IPS-18a (cell line): ENCODE results near the gene CRBN.

Source experiments
- H3K27ac ChIP-seq: one replicate; pipeline ENCODE4 v1.5.1; 2013; ENCODE audit warnings: low read length
- H3K27me3 ChIP-seq: one replicate; pipeline ENCODE4 v1.6.1; 2013; ENCODE audit warnings: mild to moderate bottlenecking, low read length; ENCODE audit not compliant: control insufficient read depth, insufficient read depth
- H3K36me3 ChIP-seq: one replicate; pipeline ENCODE4 v1.6.1; 2013; ENCODE audit warnings: low read depth, low read length; ENCODE audit not compliant: control insufficient read depth
- H3K4me1 ChIP-seq: one replicate; pipeline ENCODE4 v1.6.1; 2013; ENCODE audit warnings: low read depth, low read length; ENCODE audit not compliant: control insufficient read depth
- H3K4me3 ChIP-seq: one replicate; pipeline ENCODE4 v1.5.1; 2013; ENCODE audit warnings: low read length
- H3K9ac ChIP-seq: one replicate; pipeline ENCODE4 v1.6.1; 2013; ENCODE audit warnings: mild to moderate bottlenecking, low read length, moderate library complexity
- H3K9me3 ChIP-seq: one replicate; pipeline ENCODE4 v1.6.1; 2013; ENCODE audit warnings: low read depth, low read length; ENCODE audit not compliant: control insufficient read depth

CRBN gene

GRCh38 chr3:3129579-3129978, 49.9 kb downstream of the CRBN start:
- Histone ChIP-seq H3K27ac (no peak overlapping the region), H3K4me1 (peaks cover 6% of the 10 kb centered on the region), H3K9me3 (no peaks in the 10 kb centered on the region), H3K4me3 (no peak overlapping the region), H3K27me3 (no peaks in the 10 kb centered on the region), H3K36me3 (peaks cover 30% of the 10 kb centered on the region), H3K9ac (no peak overlapping the region)

GRCh38 chr3:3127432-3128010, 52.0 kb downstream of the CRBN start:
- Histone ChIP-seq H3K27me3 (no peaks in the 10 kb centered on the region), H3K9ac (peak overlapping the region; percentile 96), H3K27ac (peak overlapping the region; percentile 82), H3K4me3 (peak overlapping the region; percentile 84), H3K9me3 (no peaks in the 10 kb centered on the region), H3K4me1 (peaks cover 6% of the 10 kb centered on the region), H3K36me3 (peaks cover 22% of the 10 kb centered on the region)

GRCh38 chr3:3126477-3127431, 52.7 kb downstream of the CRBN start, which contains the start of gene TRNT1:
TRNT1 (plus strand) TSS chr3:3126940; CDS start chr3:3129041, 2,101 bp downstream.
- peak within 1 kb of the TSS; percentile 82 for H3K27ac ChIP-seq
- H3K4me1 ChIP-seq, result peaks cover 6% of the 10 kb centered on the region
- H3K4me3 ChIP-seq, result peak within 1 kb of the TSS; percentile 84
- peak within 1 kb of the TSS; percentile 96 for H3K9ac ChIP-seq
- H3K27me3 ChIP-seq, result no peaks in the 10 kb centered on the region
- H3K36me3 ChIP-seq, result peaks cover 22% of the 10 kb centered on the region
- H3K9me3 ChIP-seq, result no peaks in the 10 kb centered on the region

- H3K27me3 ChIP-seq, result no peaks in the 10 kb centered on the region
Measured at GRCh38 chr3:3125977-3126376, 53.5 kb downstream of the CRBN start.

GRCh38 chr3:3119393-3119851, 60.1 kb downstream of the CRBN start:
- H3K9ac ChIP-seq, result no peak overlapping the region
- no peaks in the 10 kb centered on the region for H3K36me3 ChIP-seq
- no peaks in the 10 kb centered on the region for H3K9me3 ChIP-seq

More at GRCh38 chr3:3125977-3126376, 53.5 kb downstream of the CRBN start:
- Histone ChIP-seq H3K9me3 (no peaks in the 10 kb centered on the region), H3K36me3 (peaks cover 18% of the 10 kb centered on the region), H3K4me1 (peaks cover 6% of the 10 kb centered on the region), H3K4me3 (peak overlapping the region; percentile 84), H3K9ac (peak overlapping the region; percentile 96), H3K27ac (peak overlapping the region; percentile 73)

GRCh38 chr3:3117651-3118050, 61.8 kb downstream of the CRBN start:
- no peaks in the 10 kb centered on the region for H3K9me3 ChIP-seq
- no peaks in the 10 kb centered on the region for H3K4me1 ChIP-seq
- H3K9ac ChIP-seq, result no peak overlapping the region
- H3K36me3 ChIP-seq, result no peaks in the 10 kb centered on the region
- no peaks in the 10 kb centered on the region for H3K27me3 ChIP-seq
- H3K4me3 ChIP-seq, result no peak overlapping the region
- no peak overlapping the region for H3K27ac ChIP-seq

More at GRCh38 chr3:3119393-3119851, 60.1 kb downstream of the CRBN start:
- no peak overlapping the region for H3K4me3 ChIP-seq
- no peaks in the 10 kb centered on the region for H3K27me3 ChIP-seq
- H3K4me1 ChIP-seq, result no peaks in the 10 kb centered on the region
- H3K27ac ChIP-seq, result no peak overlapping the region

- peaks cover 12% of the 10 kb centered on the region for H3K4me1 ChIP-seq
- no peaks in the 10 kb centered on the region for H3K36me3 ChIP-seq
- no peak overlapping the region for H3K27ac ChIP-seq
- no peaks in the 10 kb centered on the region for H3K9me3 ChIP-seq
- H3K27me3 ChIP-seq, result no peaks in the 10 kb centered on the region
- no peak overlapping the region for H3K4me3 ChIP-seq
- no peak overlapping the region for H3K9ac ChIP-seq
Measured at GRCh38 chr3:3113042-3113709, 66.3 kb downstream of the CRBN start.

- Histone ChIP-seq H3K27ac (no peak overlapping the region), H3K36me3 (no peaks in the 10 kb centered on the region)
Measured at GRCh38 chr3:3110749-3111361, 68.6 kb downstream of the CRBN start.

GRCh38 chr3:3110299-3110630, 69.2 kb downstream of the CRBN start, which contains the start of gene IL5RA:
IL5RA (minus strand) TSS chr3:3110374; CDS start chr3:3104984, 5,390 bp downstream.
- Histone ChIP-seq H3K9me3 (no peaks in the 10 kb centered on the region), H3K27me3 (no peaks in the 10 kb centered on the region), H3K9ac (peak within 1 kb of the TSS; percentile 33), H3K4me3 (no peak within 1 kb of the TSS), H3K4me1 (peaks cover 12% of the 10 kb centered on the region), H3K27ac (no peak within 1 kb of the TSS), H3K36me3 (no peaks in the 10 kb centered on the region)

More at GRCh38 chr3:3110749-3111361, 68.6 kb downstream of the CRBN start:
- Histone ChIP-seq H3K9me3 (no peaks in the 10 kb centered on the region), H3K4me3 (no peak overlapping the region), H3K9ac (peak overlapping the region; percentile 33), H3K27me3 (no peaks in the 10 kb centered on the region), H3K4me1 (peaks cover 12% of the 10 kb centered on the region)

- Histone ChIP-seq H3K9me3 (no peaks in the 10 kb centered on the region), H3K9ac (peak overlapping the region; percentile 33), H3K4me3 (no peak overlapping the region), H3K27me3 (no peaks in the 10 kb centered on the region), H3K4me1 (peaks cover 12% of the 10 kb centered on the region), H3K36me3 (no peaks in the 10 kb centered on the region), H3K27ac (no peak overlapping the region)
Measured at GRCh38 chr3:3109407-3110298, 69.8 kb downstream of the CRBN start.
